GM19035 (cell line): ENCODE results near the gene ACP1.

Experiments used
- ATAC-seq: cut with Tn5 transposase; IDR thresholded peaks from one replicate; pipeline ENCODE4 v1.9.1; 2021; ENCODE audit not compliant: unreplicated experiment

Gene ACP1

GRCh38 chr2:254241-254640 lies 10.5 kb upstream of the ACP1 start:
- no peak for ATAC-seq

DNA sequence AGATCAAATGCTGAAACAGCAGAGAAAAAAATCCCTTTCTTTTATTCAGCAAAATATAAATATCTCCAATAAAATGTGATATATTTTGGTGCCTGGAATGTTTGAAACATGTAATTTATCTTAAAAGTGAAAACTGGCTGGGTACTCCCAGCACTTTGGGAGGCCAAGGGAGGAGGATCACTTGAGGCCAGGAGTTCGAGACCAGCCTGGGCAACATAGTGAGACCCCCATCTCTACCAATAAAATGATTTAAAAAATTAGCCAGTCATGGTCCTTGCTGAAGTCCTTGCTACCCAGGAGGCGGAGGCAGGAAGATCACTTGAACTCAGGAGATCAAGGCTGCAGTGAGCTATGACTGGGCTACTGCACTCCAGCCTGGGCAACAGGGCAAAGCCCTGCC lies 9.6 kb upstream of the ACP1 start:
- ATAC-seq: no peak

- ATAC-seq: no peak
Measured at GRCh38 chr2:256094-256493, 8.7 kb upstream of the ACP1 start.

DNA sequence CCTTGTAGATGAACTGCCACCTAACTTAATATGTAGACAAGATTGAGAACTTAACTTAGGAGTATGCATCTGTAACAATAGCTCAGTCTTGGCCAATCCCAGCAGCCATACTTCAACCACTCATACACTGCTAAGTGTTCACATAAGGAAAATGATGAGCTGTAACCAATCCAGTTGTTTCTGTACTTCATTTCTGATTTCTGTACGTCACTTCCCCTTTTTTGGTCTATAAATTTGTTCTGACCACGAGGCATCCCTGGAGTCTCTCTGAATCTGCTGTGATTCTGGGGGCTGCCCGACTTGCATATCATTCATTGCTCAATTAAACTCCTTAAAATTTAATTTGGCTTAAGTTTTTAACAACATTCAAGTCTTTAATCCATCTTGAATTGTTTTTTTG lies 7.3 kb upstream of the ACP1 start:
- no peak for ATAC-seq

DNA sequence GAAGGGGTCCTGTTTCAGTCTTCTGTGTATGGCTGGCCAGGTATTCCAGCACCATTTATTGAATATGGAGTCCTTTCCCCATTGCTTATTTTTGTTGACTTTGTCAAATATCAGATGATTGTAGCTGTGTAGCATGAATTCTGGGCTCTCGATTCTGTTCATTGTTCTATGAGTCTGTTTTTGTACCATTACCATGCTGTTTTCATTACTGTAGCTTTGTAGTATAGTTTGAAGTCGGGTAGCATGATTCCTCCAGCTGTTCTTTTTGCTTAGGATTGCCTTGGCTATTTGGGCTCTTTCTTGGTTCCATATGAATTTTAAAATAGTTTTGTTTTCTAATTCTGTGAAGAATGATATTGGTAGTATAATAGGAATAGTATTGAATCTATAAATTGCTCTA lies 6.9 kb upstream of the ACP1 start:
- ATAC-seq: no peak

DNA sequence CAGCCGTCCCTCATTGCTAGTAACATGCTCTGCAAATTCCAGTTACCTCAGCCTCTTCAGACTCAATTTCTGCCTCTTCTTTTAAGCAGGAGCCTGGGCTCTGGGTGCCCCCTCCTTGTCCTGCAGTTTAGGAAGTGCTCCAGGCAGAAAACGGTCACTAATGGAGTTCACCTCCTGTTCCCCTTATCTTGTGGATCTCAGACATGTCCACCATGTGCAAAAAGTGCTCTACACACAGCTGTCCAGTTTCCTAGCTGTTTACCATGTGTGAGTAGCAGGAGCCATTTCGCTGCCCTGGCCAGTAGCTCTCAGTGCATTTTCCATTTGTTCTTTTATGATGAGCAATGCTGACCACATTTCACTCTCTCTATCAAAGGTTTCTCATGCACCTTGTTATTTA lies 5.8 kb upstream of the ACP1 start:
- no peak for ATAC-seq

GRCh38 chr2:259789-260331 lies 4.9 kb upstream of the ACP1 start:
- ATAC-seq: no peak

- no peak for ATAC-seq
Measured at GRCh38 chr2:260507-261161, 4.1 kb upstream of the ACP1 start.

GRCh38 chr2:262117-262516 lies 2.6 kb upstream of the ACP1 start:
- no peak for ATAC-seq

GRCh38 chr2:263022-263738 lies 1.6 kb upstream of the ACP1 start:
- no peak for ATAC-seq

DNA sequence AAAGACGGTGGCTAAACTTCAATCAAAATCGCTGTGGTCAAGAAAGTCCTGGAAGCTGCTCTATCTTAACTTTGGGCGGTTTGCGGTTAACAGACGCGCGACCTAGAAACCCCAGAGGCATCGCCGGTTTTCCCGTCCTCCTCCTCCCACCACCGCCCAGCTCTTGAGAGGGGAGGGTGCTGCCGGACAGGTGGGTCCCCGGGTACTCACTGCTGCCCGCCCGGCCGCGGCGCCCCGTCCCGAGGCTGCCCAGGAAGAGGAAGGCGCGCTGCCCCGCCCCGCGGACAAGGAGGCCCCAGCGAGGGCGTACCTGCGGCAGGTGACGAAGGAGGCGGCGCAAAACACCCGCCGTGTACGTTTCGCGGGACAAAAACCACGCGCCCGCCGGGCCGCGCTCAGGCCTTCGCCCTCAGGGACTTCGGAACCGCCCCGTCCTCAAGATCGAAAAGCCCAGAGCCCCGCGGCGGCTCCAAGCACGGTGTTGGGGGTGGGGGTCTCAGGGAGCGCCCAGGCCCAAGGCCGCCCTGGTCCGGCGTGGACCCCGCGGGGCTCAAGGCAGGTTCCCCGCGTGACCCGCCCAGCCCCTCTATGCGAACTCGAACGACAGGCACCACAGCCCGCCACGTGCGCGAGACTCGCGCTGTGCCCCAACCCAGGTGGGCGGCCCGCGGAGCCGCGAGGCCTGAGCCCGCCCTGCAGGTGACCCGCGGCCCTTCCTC lies 814 bp upstream of the ACP1 start, which contains the start of gene SH3YL1:
Gene SH3YL1 (minus strand): TSS at position 259 of the 719 bp plus-strand sequence. CDS start 48 bp downstream, at position 211.
- ATAC-seq: peak; percentile 35

DNA sequence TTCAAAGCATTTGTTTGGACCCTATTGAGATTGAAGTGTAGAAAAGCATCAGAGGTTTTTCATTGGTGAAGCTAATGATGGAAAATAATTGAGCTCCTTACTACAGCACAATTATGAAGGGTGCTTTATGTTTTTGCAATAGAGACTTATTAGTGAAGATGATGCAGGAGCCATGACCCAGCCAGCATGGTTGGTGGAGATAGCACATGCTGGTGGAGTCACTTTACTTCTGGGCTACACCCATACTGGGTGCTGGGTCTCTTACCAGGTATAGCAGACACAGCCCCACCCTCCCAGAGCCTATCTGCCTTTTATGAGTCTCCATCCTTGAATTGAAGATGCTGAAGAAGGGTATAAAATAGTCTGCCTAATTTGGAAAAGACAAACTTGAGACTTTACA lies 3.6 kb downstream of the ACP1 start:
- ATAC-seq: no peak

GRCh38 chr2:269356-270030 lies 4.7 kb downstream of the ACP1 start:
- no peak for ATAC-seq

GRCh38 chr2:270861-271260 lies 6.1 kb downstream of the ACP1 start:
- no peak for ATAC-seq

- no peak for ATAC-seq
Measured at GRCh38 chr2:271917-272316, 7.2 kb downstream of the ACP1 start.

GRCh38 chr2:273333-273732 lies 8.6 kb downstream of the ACP1 start:
- no peak for ATAC-seq

DNA sequence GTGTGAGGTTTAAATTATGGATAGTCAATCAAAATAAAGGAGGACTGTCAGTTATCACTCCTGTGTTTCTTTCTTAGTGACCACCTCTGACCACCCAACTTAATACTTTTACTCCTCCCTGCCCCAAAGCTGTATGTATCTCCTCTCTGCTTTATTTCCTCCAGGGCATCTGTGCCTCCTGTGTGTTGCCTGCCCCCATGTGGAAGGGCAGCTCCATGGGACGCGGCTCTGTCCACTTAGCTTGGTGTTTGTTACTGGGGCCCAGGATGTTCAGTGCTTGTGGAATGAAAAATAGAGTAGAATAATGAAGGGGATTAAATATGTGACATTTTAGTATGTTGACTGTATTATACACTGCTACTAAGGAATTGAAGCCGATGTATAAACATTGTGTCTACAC lies 9.8 kb downstream of the ACP1 start:
- no peak for ATAC-seq

- ATAC-seq: peak; percentile 81
Measured at GRCh38 chr2:275466-275865, 10.7 kb downstream of the ACP1 start.

GRCh38 chr2:278312-278926 lies 13.7 kb downstream of the ACP1 start:
- ATAC-seq: no peak

DNA sequence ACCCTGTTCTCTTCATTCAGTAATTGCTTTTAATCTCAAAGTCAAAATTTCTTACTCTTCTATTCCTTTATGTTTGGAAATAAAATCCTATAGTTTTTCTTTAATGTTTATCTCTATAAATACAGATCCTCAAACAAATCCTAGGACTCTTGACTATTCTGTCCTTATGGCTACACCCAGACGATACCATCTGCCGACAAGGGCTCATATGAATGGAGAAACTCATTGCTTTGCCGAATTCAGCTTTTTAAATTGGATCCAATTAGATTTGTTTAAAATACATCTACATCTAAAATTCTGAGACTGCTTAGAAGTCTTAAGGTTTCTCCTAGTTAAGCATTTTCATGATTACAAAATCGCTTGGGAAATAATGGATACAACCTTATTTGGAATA lies 14.2 kb downstream of the ACP1 start:
- ATAC-seq: no peak

DNA sequence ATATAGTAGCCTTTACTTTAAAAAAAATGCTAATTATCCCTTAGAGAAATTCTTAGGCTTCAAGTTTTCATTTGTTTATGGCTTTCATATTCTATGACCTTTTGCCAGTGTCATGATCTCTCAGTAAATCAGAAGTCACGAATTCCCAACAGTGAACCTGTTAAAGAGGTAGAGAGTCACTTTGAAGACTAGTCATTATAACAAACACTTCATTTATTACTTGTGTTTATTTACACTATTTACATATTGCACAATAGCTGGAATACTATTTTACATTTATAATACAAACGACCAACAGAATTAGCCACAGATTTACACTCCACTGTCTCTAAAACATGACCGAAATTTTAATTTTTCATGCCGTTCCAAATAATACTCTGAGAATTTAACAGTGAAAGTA lies 14.6 kb downstream of the ACP1 start:
- ATAC-seq: no peak
